Sciatic nerve (tissue), 1 donor: Measurements from ENCODE around the gene GATAD2A. TPM values are rescaled to one million over a fixed set of nuclear protein-coding genes. Genes with fewer than 3 reads are reported as not detected.

Experiments used
- microRNA-seq: library from miRNA; unstranded; fragments of <30 nt; microRNA quantifications from one replicate; pipeline ENCODE4 v1.2.0, GENCODE V29; 2020
- total RNA-seq: library from RNA; stranded (reverse); fragmentation: NEBNext Ultra II Directional; extraction: Animal tissue kit (Norgen Biotek cat#: 25700); gene quantifications from one replicate; pipeline ENCODE4 v1.2.1, GENCODE V29; 2021
- donor health status: DM: no; HTN: no; CAD: no.

The GATAD2A gene
- total RNA-seq, 1 donor from 2014 or later = 57.7 TPM

Small RNAs within 50 kb of the gene (microRNA-seq; reads per million reads assigned to microRNA genes)
- not detected for gene MIR640

Other genes with a start within 250 kb of the GATAD2A start
- gene MEF2B, start 235.4 kb upstream of the GATAD2A start, total RNA-seq = 4.7 TPM
- gene BORCS8, start 213.5 kb upstream of the GATAD2A start, total RNA-seq = 28.6 TPM
- 58.2 TPM for gene RFXANK, start 213.4 kb upstream of the GATAD2A start, total RNA-seq
- gene NR2C2AP, start 202.3 kb upstream of the GATAD2A start, total RNA-seq = 9.2 TPM
- not detected for gene NCAN, start 193.7 kb upstream of the GATAD2A start, total RNA-seq
- gene TM6SF2, start 132.4 kb upstream of the GATAD2A start, total RNA-seq = 0.71 TPM
- 43.7 TPM for gene SUGP1, start 85.2 kb upstream of the GATAD2A start, total RNA-seq
- 78.5 TPM for gene MAU2, start 84.8 kb upstream of the GATAD2A start, total RNA-seq
- gene TSSK6, start 109.9 kb downstream of the GATAD2A start, total RNA-seq = 1.3 TPM
- gene NDUFA13, start 110.5 kb downstream of the GATAD2A start, total RNA-seq = 206 TPM
- gene YJEFN3, start 123.2 kb downstream of the GATAD2A start, total RNA-seq = 4.9 TPM
- 0.27 TPM for gene CILP2, start 132.6 kb downstream of the GATAD2A start, total RNA-seq
- 5.1 TPM for gene PBX4, start 213.0 kb downstream of the GATAD2A start, total RNA-seq
- 11.0 TPM for gene LPAR2, start 222.5 kb downstream of the GATAD2A start, total RNA-seq
- gene GMIP, start 238.0 kb downstream of the GATAD2A start, total RNA-seq = 16.2 TPM